RPMI8226 (cell line): ENCODE measurements around the gene CNTNAP1.

ENCODE experiments used
- DNase-seq: peaks from one replicate; pipeline ENCODE4 v3.0.0-alpha.2; 2015

Gene CNTNAP1

DNA sequence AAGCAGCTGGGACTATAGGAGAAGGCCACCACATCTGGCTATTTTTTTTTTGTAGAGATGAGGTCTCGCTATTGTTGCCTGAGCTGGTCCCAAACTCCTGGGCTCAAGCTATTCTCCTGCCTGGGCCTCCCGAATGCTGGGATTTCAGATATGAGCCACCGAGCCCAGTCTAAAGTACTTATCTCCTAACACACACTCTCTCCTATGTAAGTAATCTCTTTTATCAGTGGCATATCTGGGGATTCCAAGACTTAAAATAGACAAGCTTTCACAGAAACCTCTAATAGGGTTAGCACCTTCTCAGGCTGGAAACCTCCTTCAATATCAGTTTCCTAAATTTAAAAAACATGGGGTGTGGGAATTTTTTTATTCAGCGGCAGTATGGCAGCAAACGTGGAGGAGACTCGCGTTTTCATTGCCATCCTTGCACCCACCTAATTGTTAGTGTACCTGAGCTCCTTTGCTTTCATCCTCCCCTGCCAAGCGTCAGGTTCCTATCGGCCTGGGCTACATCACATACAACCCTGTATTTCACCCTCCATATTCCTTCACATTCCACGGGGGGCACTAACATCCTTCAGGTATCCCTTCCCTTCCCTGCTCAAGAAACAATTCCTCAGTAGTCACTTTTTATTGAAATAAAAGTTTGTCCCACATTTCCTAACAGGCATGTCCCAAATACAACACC, 61.4 kb downstream of the CNTNAP1 start:
- DNase-seq: no peak

DNA sequence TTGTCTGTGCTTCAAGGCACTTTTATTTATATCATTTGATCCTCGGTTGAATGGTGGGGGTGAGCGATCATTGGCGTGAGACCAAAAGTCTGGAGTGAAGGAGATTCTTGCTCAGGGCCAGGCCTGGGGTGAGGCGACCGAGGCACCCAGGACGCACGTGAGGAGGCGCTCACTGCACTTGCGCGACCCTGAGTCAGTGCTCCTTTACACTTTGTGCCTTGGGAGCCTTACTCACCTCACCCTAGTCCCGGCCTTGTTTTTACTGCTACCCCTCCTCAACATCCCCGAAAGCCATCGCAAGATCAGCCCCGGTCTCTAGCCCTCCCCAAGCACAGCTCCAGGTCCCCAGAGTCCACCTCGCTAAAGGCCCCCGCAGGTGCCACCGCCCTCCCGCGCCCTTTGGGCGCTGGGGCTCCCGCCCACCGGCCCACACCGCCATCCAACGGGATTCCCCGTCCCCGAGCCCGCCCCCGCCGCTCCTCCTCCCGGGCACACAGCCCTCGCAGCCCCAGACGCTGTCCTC, 62.0 kb downstream of the CNTNAP1 start:
- peak; percentile 79 for DNase-seq

DNA sequence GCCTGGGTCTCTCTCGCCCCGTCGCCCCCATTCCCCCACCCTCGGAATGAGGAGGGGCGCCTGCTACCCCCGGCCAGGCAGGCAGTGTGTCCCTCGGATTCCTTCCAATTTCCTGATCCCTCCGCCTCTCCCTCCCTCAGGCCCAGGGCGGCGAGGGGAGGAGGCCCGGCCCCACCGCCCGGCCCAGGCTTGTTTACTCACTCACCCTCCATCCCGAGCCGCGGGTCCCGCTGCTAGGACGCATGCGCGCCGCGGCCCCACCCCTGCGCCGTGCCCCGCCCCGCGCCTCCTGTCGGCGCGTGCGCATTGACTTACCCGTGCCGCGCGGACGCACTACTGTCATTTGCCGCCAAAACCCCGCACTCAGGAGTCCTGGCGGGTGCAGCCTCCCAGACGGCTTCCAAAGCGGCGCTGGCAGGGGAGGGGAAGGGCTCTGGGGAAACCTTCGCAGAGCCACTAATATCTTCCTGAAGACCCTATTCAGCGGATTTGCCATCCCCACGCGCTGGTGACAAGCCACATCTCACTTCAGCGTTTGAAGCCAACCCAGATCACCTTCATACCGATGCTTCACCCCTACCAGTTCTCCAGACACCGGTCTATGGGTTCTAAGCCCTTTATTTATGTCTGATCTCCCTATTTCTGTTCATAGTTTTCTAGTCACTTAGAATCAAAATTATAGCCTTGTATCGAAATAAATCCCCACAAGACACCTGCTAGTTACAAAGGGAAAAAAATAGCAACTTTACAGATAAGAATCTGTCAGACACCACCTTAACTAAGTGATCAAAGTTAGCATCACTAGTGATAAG, 62.7 kb downstream of the CNTNAP1 start, which contains the start of gene EZH1:
Gene EZH1, minus strand, starts transcription at position 235 of the 812 bp plus-strand sequence. CDS start 16,099 bp downstream, outside the sequence.
- DNase-seq: peak; percentile 96

DNA sequence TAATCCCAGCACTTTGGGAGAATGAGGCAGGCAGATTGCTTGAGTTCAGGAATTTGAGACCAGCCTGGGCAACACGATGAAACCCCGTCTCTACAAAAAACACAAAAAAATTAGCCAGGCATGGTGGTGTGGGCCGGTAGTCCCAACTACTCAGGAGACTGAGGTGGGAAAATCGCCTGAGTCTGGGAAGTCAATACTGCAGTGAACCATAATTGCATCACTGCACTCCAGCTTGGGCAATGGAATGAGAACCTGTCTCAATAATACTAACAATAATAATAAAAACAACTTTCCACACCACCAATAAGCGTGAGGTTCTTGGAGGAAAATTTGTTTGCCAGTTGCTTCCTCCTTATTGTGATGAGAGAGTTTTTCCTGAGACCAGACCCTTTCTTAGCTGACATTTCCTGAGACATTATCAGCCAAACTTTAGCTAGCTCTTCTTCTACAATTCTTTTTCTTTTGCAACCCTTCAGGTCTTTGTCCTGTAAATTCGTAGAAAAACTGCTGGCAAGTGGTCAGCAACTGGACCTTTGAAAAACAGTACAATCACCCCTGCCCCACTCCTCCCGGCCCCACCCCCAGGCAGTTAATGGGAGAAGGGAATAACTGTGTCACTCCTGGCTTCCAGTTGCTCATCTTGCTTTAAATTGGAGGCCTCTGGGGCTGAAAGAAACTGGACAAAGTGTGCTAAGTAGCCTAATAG, 66.0 kb downstream of the CNTNAP1 start:
- no peak for DNase-seq

DNA sequence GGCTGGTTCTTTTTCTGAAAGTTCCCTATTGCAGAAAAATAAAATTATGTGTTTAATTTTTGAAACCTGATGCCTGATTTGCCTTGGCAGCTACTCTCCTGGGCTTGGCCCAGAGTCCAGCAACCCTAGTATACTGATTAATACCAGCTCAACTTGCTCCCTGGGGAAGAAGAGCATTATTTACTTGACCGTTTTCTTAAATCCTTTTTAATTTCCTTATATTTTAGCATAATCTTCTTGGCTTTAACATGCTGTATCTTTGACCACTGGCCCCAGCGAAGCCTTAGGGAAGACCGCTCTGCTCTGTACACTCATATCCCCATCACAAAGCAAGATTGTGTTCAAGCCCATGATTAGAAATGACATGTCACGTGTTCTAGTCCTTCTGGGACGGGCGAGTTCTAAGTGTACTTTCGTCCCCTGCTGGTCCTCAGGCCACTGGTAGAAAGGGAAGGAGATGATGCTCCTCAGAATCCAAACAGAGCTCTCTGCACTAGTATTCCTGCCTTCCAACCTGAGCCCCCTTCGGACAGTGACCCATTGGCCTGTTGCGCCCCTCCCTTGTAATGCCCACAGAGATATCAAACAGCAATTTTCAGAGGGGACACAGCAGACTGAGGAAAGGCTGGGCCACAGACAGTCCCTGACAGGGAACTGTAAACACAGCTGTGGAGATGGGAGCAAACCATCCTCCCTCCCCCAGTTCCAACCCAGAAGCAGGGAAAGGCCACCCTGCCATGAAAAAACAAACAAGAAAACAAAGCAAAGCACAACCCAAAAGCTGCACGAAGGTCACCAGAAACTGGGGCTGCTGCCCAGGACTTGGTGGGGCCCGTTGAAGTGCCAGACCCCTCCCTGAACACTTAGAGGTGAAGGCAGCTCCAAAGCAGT, 66.8 kb downstream of the CNTNAP1 start:
- no peak for DNase-seq
